ENCODE results near the gene HMOX2.

GRCh38 chr16:4496305-4496704 lies 20.1 kb downstream of the HMOX2 start:
- TF ChIP-seq CTCF (IDR thresholded peaks at IDR 0.05; ENCODE audit: low read depth, low read length, poor library complexity, severe bottlenecking): no peak
- TF ChIP-seq EZH2phosphoT487 (IDR thresholded peaks at IDR 0.05; ENCODE audit: borderline replicate concordance, low read length): no peak
